Psoas muscle (tissue), 8 donors: ENCODE data around the gene PRSS33. TPM values are rescaled to one million over a fixed set of nuclear protein-coding genes. Genes with fewer than 3 reads are reported as not detected.

Experiments used
- ATAC-seq, 4 donors: fragments of 200-7000 bp; cut with Tn5 transposase; one replicate each; pipeline ENCODE4 v1.9.1; 2020; ENCODE audit warnings: moderate library complexity in 3 of 4, mild to moderate bottlenecking in 2 of 4
- DNase-seq, 2 donors: peaks; one replicate each; pipeline ENCODE4 v3.0.0-alpha.2; 2020
- H3K27ac ChIP-seq: fragments of 200-600 bp; one replicate; pipeline ENCODE4 v1.8.0; 2022
- H3K27me3 ChIP-seq, 3 donors: fragments of 200-600 bp in 1 of 3; one replicate each; pipeline versions ENCODE4 v1.6.1 to v1.8.0; 2013 to 2022; ENCODE audit warnings: low read length in 2 of 3, mild to moderate bottlenecking in 2 of 3, moderate library complexity in 1 of 3; ENCODE audit not compliant: insufficient read depth in 3 of 3
- H3K36me3 ChIP-seq, 2 donors: fragments of 200-600 bp in 1 of 2; one replicate each; pipeline versions ENCODE4 v1.6.1 to v1.8.0; 2013 to 2022; ENCODE audit warnings: low read depth in 1 of 2, mild to moderate bottlenecking in 1 of 2, moderate library complexity in 1 of 2; ENCODE audit not compliant: insufficient read depth in 1 of 2
- H3K4me1 ChIP-seq: fragments of 200-600 bp; one replicate; pipeline ENCODE4 v1.8.0; 2022
- H3K4me3 ChIP-seq: fragments of 200-600 bp; one replicate; pipeline ENCODE4 v1.8.0; 2022; ENCODE audit warnings: mild to moderate bottlenecking
- H3K9me3 ChIP-seq: fragments of 200-600 bp; one replicate; pipeline ENCODE4 v1.8.0; 2022
- CTCF ChIP-seq: fragments of 200-600 bp; IDR thresholded peaks from one replicate; pipeline ENCODE4 v1.8.0; 2022; ENCODE audit warnings: antibody characterized with exemption
- WGBS, 3 donors: extraction: QIAGEN DNeasy Blood & Tissue Kit; methylation state at CpG; one replicate each; pipeline versions ENCODE4 v1.1.6 to v1.1.7; 2013; 5-methylcytosine and 5-hydroxymethylcytosine counted together
- intact Hi-C, 2 donors: fragments of 100-400 bp; cut with DNase I; formaldehyde crosslinking; loops; one replicate each; pipeline versions ENCODE4 v1.11.0 to v1.14.2; 2022
- polyA plus RNA-seq, 3 donors: library from polyadenylated mRNA; stranded (reverse); fragments of 200-250 nt; gene quantifications; one replicate each; pipeline ENCODE4 v1.2.3, GENCODE V29; 2013
- total RNA-seq, 4 donors: library from RNA; stranded (reverse); fragmentation: NEBNext Ultra II Directional in 2 of 4; extraction: Animal tissue kit (Norgen Biotek cat#: 25700) in 2 of 4; gene quantifications; one replicate each; pipeline versions ENCODE4 v1.2.1 to v1.2.4, GENCODE V29; 2021 to 2023
- donor health status: healthy with polysubstance abuse.
- donor health status: DM: no; HTN: no; CAD: no; lungs with moderate emphysema.
- donor health status: Bipolar disorder and iron deficiency.
- donor health status: healthy.
- donor health status: DM: yes; HTN: yes; CAD: no.
- donor health status: DM: no; HTN: no; CAD: no.
- donor health status: DM: no; HTN: no; CAD: no.
- donor health status: DM: yes; HTN: yes; CAD: no.

PRSS33 gene
- total and polyA plus RNA-seq, 7 donors, result not detected

GRCh38 chr16:2740476-2740875 is 46.9 kb downstream of the PRSS33 start:
- no peaks in the 10 kb centered on the region for H3K4me1 ChIP-seq
- WGBS, 3 donors, result 78 to 81% (median 78%) methylated on average over 6 of the region's 6 CpGs
- ATAC-seq (no peak), DNase-seq (no peak)
- H3K27ac ChIP-seq, result no peak overlapping the region
- TF ChIP-seq CTCF, result no peak
- no peaks in the 10 kb centered on the region for H3K36me3 ChIP-seq
- intact Hi-C loops, result no loop called here
- H3K9me3 ChIP-seq, result no peaks in the 10 kb centered on the region
- H3K4me3 ChIP-seq, result no peak overlapping the region
- peaks cover 0 to 5% (median 3%) of the 10 kb centered on the region in 3 donors for H3K27me3 ChIP-seq

- ATAC-seq (no peak), DNase-seq (no peak)
- intact Hi-C loops, result no loop called here
- H3K9me3 ChIP-seq, result no peaks in the 10 kb centered on the region
- peaks cover 0 to 5% (median 3%) of the 10 kb centered on the region in 3 donors for H3K27me3 ChIP-seq
- no peak for TF ChIP-seq CTCF
- no peaks in the 10 kb centered on the region for H3K4me1 ChIP-seq
- H3K4me3 ChIP-seq, result no peak overlapping the region
- H3K27ac ChIP-seq, result no peak overlapping the region
- WGBS, 3 donors, result 45 to 59% (median 53%) methylated on average over 8 of the region's 8 CpGs
- no peaks in the 10 kb centered on the region for H3K36me3 ChIP-seq
Observed at GRCh38 chr16:2739625-2740430, 47.5 kb downstream of the PRSS33 start.

GRCh38 chr16:2738615-2739014 is 48.7 kb downstream of the PRSS33 start:
- Histone ChIP-seq H3K27ac (no peak overlapping the region), H3K4me1 (no peaks in the 10 kb centered on the region), H3K4me3 (no peak overlapping the region), H3K9me3 (no peaks in the 10 kb centered on the region), H3K27me3 (peaks cover 0 to 5% (median 3%) of the 10 kb centered on the region in 3 donors), H3K36me3 (no peaks in the 10 kb centered on the region)
- no peak for TF ChIP-seq CTCF
- ATAC-seq, result peak in 1 of 4 donors; percentile 19
- intact Hi-C loops, result no loop called here
- no peak for DNase-seq
- 70 to 81% (median 79%) methylated on average over 3 to 5 of the region's 5 CpGs for WGBS, 3 donors

GRCh38 chr16:2737895-2738418 is 49.4 kb downstream of the PRSS33 start:
- Histone ChIP-seq H3K4me3 (no peak overlapping the region), H3K9me3 (no peaks in the 10 kb centered on the region), H3K27ac (no peak overlapping the region), H3K4me1 (no peaks in the 10 kb centered on the region), H3K27me3 (peaks cover 0 to 5% (median 3%) of the 10 kb centered on the region in 3 donors), H3K36me3 (no peaks in the 10 kb centered on the region)
- ATAC-seq (no peak), DNase-seq (no peak)
- TF ChIP-seq CTCF, result no peak
- 72 to 80% (median 79%) methylated on average over 6 to 7 of the region's 7 CpGs for WGBS, 3 donors
- intact Hi-C loops, result no loop called here
